22Rv1 (cell line): Measurements from ENCODE around the gene C1orf198.

Experiments
- H3K27ac ChIP-seq: fragments of 450-650 bp; 2 replicates; pipeline ENCODE4 v1.5.1; 2017
- CTCF ChIP-seq: fragments of 450-650 bp; IDR thresholded peaks from 2 replicates; pipeline ENCODE4 v1.5.1; 2017; ENCODE audit warnings: mild to moderate bottlenecking
- ZFX ChIP-seq: fragments of 450-650 bp; IDR thresholded peaks from 2 replicates; pipeline ENCODE4 v1.6.1; 2017; ENCODE audit warnings: antibody characterized with exemption, borderline replicate concordance

C1orf198 gene

DNA sequence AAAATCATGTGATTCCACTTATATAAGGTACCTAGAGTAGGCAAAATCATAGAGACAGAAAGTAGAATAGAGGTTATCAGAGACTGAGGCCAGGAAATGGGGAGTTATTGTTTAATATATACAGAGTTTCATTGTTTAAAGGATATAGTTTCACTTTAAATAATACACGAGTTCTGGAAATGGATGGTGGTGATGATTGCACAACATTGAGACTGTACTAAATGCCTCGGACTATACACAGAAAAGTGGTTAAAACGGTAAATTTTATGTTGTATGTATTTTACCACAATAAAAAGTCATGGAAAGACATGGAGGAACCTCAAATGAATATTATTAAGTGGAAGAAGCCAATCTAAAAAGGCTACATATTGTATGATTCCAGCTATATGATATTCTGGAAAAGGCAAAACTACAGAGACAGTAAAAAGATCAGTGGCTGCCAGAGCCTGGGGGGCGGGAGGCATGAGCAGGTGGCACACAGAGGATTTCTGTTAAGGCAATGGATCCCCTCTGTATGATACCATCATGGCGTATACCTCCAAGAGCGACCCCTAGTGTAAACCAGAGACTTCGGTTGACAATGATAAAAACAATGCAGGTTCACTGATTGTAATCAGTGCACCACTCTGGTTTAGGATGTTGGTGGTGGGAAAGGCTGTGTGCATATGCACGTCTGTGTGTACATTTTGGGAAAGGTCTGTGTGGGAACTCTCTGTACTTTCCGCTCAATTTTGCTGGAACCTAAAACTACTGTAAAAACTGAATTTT is 7.5 kb downstream of the C1orf198 start:
- TF ChIP-seq ZFX = no peak
- peak; percentile 16; the same call in 1 of the 2 replicates for TF ChIP-seq CTCF
- H3K27ac ChIP-seq = no peak overlapping the region

DNA sequence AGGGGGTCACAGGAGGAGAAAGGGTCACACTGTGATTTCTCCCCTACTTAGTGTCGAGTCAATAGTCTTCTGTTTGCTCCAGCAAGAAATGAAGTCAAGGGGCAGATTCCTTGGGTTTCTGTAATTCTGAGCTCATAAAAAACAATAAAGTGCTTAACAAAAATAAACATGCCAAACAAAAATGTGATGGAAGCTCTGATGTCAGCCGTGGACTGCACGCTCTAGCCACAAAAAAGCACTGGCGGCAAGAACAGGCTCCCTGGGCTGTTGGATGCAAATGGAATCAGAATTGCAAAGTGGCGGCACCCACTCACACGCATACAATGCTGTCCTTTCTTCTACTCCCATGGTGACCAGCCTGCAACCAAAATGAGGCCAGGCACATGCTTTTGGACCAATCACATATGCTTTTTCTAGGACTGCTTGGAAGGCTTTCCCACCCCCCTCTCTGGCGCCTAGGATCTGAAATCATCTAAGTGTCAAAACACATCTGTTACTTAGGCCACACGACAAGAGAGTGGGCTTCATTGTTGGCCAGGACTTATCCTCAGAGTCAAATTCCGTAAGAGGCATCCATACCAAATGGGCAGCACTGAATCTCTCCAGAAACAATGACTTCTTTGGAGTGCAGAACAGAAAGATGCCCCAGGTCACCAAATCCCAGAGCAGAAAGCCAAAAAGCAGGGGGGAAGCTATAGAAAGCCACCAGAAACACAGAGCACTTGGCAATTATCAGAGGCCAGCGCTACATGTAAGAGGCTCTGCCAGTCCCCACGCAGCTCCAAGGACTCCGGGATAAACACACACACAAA is 9.2 kb downstream of the C1orf198 start:
- no peak for TF ChIP-seq ZFX
- no peak for TF ChIP-seq CTCF
- no peak overlapping the region for H3K27ac ChIP-seq

GRCh38 chr1:230858236-230858820 is 10.0 kb downstream of the C1orf198 start:
- no peak overlapping the region for H3K27ac ChIP-seq
- TF ChIP-seq CTCF (no peak), ZFX (no peak)

- H3K27ac ChIP-seq = no peak overlapping the region
- TF ChIP-seq CTCF = no peak
- TF ChIP-seq ZFX = no peak
Measured at GRCh38 chr1:230857822-230858221, 10.5 kb downstream of the C1orf198 start.

- H3K27ac ChIP-seq = no peak overlapping the region
- no peak for TF ChIP-seq CTCF
Measured at GRCh38 chr1:230857077-230857476, 11.2 kb downstream of the C1orf198 start.

DNA sequence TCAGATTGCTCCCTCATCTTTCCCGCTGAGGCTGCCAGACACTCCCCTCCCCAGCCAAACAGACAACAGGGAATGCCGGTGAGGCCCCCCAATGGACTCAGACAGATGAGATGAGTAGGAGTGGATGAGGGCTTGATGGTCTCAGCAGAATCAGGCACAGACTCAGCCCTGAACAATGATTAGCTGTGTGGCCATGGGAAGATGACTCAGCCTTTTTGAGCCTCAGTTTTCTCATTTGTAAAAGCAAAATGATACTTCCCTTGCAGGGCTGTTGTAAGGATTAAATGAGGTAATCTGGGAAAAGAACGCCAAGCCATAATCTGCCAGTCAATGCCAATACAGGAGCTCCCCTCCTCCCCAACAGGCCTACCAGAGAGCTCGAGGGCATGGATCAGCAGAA is 12.4 kb downstream of the C1orf198 start:
- no peak overlapping the region for H3K27ac ChIP-seq
- no peak for TF ChIP-seq CTCF
- TF ChIP-seq ZFX = no peak

- no peak overlapping the region for H3K27ac ChIP-seq
- TF ChIP-seq ZFX (no peak), CTCF (no peak)
Measured at GRCh38 chr1:230854423-230854822, 13.9 kb downstream of the C1orf198 start.
